GM04503 (cell line): ENCODE results near the gene CNTNAP2.

Experiments
- DNase-seq: peaks from one replicate; pipeline ENCODE4 v3.0.0-alpha.2; 2012; ENCODE audit warnings: low read depth

Gene CNTNAP2

DNA sequence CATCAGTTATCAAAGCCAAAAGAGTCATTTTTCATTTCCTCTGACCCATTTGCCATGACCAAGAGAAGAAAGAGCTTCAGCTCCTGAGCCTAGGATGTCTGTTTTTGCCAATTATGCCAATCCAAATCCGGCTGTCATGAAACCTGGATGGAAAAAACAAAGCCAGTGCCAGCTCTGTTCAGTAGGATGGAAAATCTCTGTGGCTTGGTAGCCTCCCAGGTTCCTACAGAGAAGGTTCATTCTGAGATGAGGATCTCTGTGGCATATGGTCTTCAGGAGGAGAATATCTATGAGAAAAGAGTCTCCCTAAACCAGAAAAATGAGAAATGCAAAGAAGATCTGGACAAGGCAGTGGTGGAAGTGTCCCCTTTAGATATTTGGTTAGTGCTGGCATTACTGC is 475.4 kb downstream of the CNTNAP2 start:
- no peak for DNase-seq

GRCh38 chr7:146606628-146607027 is 490.0 kb downstream of the CNTNAP2 start:
- DNase-seq: no peak

DNA sequence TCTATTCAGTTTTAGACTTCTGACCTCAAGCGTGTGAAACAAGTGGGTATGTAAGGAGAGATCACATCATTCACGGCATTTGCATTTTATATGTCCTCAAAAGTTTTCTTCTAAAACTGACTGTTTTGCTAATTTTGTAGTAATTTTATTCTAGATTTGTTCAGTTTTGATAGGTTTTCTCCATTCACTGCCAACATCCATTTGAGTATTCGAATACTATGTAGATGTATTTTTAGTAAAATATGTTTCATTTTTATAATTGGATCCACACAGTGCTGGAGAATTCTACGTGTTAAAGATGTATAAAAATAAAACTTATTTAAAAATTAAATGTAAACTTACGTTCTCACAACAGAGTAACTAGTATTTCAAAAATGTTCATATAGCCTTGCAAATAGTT is 503.0 kb downstream of the CNTNAP2 start:
- DNase-seq: no peak

DNA sequence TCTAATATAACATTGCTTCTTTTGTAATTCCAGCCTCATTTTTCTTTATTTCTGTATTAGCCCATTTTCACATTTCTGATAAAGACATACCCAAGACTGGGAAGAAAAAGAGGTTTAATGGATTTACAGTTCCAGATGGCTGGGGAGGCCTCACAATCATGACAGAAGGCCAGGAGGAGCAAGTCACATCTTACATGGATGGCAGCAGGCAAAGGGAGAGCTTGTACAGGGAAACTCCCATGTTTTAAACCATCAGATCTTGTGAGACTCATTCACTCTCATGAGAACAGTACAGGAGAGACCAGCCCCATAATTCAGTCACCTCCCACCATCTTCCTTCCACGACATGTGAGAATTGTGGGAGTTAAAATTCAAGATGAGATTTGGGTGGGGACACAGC is 510.3 kb downstream of the CNTNAP2 start:
- DNase-seq: no peak

GRCh38 chr7:146635205-146636032 is 518.8 kb downstream of the CNTNAP2 start:
- no peak for DNase-seq

- no peak for DNase-seq
Observed at GRCh38 chr7:146636033-146636356, 519.4 kb downstream of the CNTNAP2 start.

- DNase-seq: no peak
Observed at GRCh38 chr7:146636581-146636980, 520.0 kb downstream of the CNTNAP2 start.

- no peak for DNase-seq
Observed at GRCh38 chr7:146639291-146639690, 522.7 kb downstream of the CNTNAP2 start.

GRCh38 chr7:146641491-146641890 is 524.9 kb downstream of the CNTNAP2 start:
- no peak for DNase-seq

DNA sequence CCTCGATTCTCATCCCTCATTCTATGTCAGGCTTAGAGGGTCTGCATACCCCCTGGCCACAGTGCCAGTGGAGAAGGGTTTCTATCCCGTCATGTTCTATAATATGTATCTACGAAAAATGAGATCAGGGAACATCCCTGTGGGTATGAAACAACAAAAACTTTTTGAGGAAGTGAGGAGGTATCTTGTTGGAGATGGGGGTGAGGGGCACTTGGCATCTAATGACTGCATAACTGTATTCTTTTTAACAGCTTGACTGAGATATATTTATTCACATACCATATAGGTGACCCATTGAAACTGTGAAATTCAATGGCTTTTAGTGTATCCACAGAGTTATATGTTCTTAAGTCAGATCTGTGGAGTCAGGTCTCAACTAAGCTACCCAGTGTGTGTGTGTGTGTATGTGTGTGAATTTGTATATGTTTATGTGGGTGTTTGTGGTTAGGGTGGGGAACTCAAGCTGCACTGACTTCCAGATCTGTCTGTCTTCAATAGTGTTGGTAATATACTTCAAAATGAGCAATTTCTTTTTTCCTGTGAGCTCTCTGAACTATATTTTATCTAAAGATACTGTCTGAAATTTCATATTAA is 528.9 kb downstream of the CNTNAP2 start:
- DNase-seq: no peak

- no peak for DNase-seq
Observed at GRCh38 chr7:146647445-146647844, 530.8 kb downstream of the CNTNAP2 start.

DNA sequence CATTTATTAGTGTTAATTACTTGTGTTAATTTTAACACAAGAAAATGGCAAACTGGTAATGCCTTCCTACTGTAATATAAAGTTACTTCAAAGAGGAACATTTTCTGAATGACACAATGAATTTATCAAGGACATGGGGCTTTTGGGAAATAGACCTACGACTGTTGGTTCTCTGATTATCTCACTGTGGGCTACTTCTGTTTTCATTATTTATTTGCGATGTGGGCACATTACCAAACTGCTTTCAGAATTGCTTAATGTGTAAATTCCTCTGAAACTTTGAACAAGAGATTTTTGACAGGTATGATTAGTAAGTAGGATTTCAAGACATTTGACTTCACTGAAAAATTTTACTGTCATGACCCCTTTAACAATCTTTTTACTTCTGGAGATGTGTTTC is 535.6 kb downstream of the CNTNAP2 start:
- no peak for DNase-seq

- DNase-seq: no peak
Observed at GRCh38 chr7:146654048-146654447, 537.4 kb downstream of the CNTNAP2 start.

- no peak for DNase-seq
Observed at GRCh38 chr7:146655928-146656797, 539.6 kb downstream of the CNTNAP2 start.

DNA sequence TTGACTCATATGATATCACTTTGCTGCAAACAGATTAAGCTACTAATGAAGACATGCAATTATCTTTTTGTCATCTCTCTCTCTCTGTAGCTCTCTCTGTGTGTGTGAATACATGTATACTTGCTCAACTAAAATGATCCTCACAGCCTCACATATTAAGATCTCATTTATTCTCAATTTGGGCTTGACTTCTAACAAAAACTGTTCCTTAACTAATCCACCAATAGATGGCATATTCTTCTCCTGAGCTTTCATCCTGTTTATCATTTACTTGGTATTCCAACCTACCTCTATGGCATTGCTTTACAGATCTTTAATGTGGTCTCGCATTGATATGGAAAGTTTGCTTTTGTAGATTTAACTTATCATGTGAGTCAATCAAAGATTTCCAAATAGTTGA is 540.4 kb downstream of the CNTNAP2 start:
- DNase-seq: no peak

DNA sequence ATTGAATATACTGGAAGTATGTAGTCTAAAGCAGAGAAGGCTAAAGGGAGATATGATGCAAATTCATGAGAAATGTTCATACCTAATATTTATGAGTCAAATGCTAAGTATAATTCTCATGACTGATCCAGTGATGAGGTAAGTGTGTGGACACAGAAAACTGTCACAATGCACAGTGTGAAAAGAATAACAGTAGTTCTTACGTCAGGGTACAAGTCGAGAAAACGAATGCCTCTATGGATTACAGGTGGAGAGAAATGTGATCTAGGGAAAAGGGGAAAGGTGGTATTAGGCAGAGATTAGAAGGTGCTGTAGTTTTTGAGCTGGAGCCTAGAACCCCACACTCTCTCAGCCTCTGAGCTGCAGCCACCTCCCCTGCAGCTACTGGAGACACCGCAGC is 542.0 kb downstream of the CNTNAP2 start:
- no peak for DNase-seq

- DNase-seq: no peak
Observed at GRCh38 chr7:146659732-146660131, 543.1 kb downstream of the CNTNAP2 start.

DNA sequence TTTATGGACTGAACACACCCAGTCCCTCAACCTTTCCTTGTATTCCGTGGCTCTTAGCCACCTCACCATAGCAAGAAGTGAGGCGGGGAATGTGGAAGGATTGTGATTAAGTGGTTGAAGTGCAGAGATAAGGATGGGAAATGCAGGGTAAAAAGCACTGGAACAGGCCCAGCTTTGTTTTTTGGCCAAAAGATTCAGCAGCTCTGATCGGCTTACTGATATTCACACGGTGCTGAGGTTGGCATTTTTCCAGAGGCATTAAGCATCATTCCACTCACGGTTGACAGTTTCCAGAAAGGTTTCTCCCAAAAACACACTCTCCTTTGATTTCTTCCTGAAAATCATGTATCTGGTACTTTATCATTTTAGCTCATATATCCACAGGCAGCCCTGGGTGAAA is 544.2 kb downstream of the CNTNAP2 start:
- DNase-seq: no peak

DNA sequence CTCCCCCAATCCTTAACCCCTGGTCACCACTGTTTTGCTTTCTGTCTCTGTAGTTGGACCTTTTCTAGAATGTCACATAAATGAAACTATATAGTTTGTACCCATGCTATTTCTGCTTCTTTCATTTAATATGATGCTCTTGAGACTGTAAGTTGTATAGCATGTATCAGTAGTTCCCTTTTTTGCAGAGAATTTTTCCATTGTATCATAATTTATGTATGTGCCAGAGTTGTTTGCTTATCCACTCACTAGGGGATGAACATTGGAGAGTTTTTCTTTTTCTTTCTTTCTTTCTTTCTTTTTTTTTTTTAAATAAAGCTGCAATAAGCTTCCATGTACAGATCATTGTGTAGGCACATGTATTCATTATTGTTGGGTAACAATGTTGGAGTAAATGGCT is 544.8 kb downstream of the CNTNAP2 start:
- no peak for DNase-seq

GRCh38 chr7:146661929-146662328 is 545.3 kb downstream of the CNTNAP2 start:
- no peak for DNase-seq

GRCh38 chr7:146665023-146665422 is 548.4 kb downstream of the CNTNAP2 start:
- DNase-seq: no peak

DNA sequence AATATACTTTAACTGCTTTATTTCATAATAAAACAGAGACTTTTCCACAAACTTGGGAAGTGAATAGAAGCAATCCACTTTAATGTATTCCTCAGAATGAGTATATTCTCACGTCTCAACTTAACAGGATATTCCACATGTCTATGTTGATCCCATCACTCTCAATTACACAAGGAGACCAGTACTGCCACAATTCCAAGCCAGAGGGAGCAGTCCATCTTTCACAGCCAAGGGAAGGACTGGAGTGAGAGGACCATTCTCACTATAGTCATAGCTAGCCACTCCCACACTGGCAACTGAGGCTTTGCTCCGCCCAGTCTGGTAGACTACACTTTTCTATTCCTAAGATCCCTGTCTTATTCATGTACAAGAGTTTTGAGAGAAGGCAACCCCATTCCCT is 553.9 kb downstream of the CNTNAP2 start:
- no peak for DNase-seq

GRCh38 chr7:146681487-146681886 is 564.9 kb downstream of the CNTNAP2 start:
- no peak for DNase-seq
